GM21390 (cell line): ENCODE results near the gene ACBD4.
A peak's percentile ranks its signal among the peaks of the same experiment; 100 is the strongest.

Experiments used
- ATAC-seq: cut with Tn5 transposase; IDR thresholded peaks from one replicate; pipeline ENCODE4 v1.9.1; 2021; ENCODE audit not compliant: unreplicated experiment

ACBD4 gene

GRCh38 chr17:45150911-45151809 lies 15.7 kb downstream of the ACBD4 start:
- no peak for ATAC-seq

DNA sequence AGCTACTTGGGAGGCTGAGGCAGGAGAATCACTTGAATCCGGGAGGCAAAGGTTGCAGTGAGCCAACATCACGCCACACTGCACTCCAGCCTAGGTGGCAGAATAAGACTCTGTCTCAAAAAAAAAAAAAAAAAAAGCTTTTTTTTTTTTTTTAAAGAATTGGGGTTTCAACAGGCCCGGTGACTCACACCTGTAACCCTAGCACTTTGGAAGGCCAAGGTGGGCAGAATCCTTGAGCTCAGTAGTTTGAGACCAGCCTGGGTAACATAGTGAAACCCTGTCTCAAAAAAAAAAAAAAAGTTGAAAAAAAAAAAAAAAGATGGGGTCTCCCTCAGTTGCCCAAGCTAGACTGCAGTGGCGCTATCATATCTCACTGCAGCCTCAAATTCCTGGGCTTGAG lies 19.5 kb downstream of the ACBD4 start:
- no peak for ATAC-seq

DNA sequence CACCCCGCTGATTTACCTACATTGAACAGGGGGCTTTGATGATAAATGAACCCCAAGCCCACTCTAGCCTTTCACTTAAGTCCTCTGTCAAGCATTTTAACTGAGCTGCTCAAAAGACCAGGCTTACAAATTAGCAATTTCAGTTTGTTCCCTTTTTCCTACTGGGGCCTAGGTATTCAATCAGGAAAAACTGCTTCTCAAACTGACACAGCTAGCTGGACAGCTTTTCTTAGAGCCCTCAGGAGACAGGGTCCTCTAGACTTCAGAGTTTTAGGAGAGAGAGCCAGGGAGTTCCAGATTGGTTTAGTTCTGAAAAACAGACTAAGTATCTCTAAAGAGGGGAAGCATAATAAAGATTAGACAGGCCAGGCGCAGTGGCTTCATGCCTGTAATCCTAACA lies 20.0 kb downstream of the ACBD4 start:
- ATAC-seq: no peak

DNA sequence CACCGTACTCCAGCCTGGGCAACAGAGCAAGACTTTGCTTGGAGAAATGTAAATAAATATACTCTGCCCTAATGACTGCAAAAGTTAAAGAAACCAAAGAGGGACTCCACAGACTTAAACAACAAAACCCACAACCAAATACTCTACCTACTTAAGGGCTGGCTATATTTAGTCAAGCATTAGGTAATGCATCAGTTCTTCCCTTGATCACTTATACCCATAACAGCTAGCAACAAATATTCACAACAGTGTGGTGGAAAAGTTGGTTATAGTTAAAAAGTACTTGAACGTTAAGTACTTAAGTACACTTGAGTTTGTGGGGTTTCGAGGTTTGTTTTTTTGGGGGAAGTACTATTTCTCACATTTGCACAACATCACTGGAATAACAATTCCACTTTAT lies 20.8 kb downstream of the ACBD4 start:
- ATAC-seq: no peak

DNA sequence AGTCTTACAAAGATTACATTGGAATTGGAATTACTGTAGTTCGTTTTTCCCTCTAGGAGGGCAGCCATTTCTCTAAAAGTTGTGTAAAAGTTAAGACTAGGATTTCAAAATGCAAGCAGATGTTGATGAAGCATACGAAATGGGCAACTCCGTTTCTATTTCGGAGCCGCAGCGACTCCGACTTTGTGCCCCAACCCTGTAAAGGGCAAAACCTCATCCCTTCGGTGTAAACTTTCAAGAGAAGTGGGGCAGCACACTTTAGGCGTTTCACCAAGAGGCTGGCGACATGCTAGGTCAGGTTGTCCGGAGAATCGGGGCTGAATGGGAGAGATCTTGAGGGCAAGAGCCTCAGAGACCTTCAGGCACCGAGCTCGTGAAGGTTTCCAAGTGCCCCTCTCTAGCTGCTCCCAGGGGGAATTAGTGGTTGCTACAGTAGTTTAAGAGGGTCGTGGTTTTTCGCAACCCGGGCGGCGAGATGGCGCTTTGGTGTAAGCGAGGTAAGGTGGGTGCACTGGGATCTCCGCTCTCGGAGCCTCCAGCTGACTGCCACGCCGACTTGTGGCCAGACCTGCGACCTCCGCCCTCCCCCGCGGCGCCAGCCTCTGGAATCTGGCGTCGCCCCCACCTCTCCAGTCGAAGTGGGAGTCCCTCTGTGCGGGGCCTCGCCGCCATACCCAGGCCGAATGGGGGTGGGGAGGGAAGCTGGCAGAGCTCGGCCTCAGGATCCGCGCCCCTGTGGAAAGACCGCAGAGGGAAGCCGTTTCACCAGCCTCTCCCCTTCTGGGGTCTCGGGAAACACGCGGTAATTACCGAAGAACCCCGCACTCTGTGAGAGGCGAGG lies 25.2 kb downstream of the ACBD4 start:
- peak; percentile 21 for ATAC-seq

- ATAC-seq: peak; percentile 79
Observed at GRCh38 chr17:45161288-45162024, 26.0 kb downstream of the ACBD4 start, which contains the start of gene HEXIM2. Gene HEXIM2, plus strand, starts transcription at chr17:45161875. Its CDS starts 919 bp downstream, at chr17:45162794.

DNA sequence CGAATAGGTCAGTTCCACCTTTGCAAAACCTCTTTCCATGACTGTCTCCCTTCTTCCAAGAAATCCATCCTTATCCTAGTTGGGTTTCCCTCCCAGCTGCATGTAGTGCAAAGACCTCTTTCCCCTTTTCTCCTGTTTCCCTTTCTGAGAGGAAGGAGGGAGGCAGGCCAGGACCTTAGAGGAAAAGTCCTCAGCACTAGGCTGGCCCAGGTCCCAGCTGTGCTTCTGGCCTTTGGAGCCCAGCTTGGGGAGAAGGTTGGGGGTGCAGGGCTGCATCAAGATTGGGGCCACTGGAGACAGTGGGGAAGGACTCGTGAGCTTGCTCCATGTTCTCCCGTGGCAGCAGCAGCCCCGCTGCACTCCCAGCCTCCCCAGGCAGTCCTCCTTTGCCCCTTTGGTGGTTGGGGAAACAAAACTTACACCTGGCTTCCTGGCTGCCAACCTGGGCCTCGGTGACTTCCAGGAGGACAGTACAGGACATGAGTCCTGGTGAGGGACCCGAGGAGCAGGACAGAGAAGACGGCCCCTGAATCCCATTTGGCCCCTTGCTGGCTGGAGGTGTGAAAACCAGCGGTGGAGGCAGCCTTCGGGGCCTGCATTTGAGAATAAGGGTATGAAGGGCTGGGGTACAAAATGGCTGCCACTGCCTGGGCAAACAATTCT lies 26.7 kb downstream of the ACBD4 start:
- no peak for ATAC-seq

GRCh38 chr17:45164734-45165269 lies 29.3 kb downstream of the ACBD4 start:
- no peak for ATAC-seq

GRCh38 chr17:45168991-45169752 lies 33.7 kb downstream of the ACBD4 start:
- no peak for ATAC-seq

DNA sequence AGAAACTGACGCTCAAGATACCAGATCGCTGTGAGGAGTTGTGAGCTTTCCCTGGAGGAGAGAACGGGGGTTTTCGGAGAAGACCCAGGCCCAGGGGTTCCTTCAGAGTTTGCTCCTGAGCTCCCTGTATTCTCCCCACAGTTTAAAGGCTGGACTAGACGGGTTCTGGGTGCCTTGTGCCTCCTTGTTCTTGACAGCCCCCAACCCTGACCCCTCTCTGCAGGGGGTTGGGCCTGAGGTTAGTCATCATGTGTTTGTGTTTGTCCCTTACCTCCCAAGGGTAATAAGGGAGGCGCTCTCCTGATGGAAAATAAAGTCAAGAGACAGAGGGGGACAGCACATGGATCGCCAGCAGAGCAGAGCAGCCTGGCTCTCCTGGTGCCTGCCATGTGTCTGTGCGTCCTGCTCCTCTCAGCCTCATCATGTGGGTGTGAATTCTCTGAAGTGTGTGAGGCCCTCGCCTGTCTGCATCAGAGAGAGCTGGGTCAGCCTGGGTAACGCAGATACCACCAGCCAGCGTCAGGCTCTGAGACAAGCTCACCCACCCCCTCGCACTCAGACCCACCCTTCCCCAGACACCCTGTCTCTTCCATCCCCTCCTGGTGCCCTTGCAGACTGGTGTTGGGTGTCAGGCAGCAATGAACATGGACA lies 34.9 kb downstream of the ACBD4 start:
- no peak for ATAC-seq

GRCh38 chr17:45170931-45171337 lies 35.4 kb downstream of the ACBD4 start:
- no peak for ATAC-seq

DNA sequence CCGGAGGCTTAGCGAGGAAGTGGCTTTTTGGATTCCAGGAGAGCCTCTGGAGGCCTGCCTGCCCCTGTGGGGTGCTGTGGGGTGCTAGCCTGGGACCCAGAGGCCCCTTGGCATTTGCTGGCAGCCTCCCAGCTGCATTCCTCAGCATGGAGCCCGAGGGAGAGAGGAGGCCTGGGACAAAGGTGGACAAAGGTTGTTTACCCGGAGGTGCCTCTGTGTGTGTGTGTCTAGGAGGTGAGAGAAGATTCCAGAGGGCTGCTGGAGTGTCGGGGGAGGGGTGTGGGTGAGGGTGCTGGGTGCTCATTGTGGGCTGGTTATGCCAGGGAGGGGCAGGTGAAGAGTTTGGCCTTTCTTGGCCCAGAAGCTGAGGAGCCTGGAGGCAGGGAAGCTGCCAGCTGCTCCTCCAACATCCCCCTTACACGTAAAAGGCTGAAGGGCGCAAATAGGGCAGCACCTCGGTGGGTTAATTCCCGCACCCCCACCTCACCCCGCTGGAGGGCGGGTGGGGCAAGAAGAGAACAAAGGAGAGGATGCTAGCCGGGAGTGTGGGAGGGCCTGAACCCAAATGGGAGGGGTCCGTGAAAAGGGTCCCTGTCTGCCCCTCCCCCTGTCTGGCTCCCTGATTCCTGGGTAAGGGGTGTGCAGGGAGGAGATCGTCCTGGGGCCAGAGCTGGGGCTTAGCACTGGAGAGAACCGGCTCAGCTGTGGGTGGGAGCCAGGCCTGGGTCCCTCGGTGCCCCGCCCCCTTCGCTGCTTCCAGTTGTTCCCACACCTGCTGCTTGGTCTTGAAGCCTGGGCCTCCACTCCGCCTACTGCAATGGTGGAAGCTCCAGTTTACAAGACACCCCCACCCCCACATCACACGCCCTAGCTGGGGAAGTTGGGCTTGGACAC lies 36.1 kb downstream of the ACBD4 start:
- no peak for ATAC-seq

GRCh38 chr17:45172232-45172540 lies 36.7 kb downstream of the ACBD4 start:
- ATAC-seq: no peak

GRCh38 chr17:45172541-45173286 lies 37.2 kb downstream of the ACBD4 start:
- no peak for ATAC-seq

DNA sequence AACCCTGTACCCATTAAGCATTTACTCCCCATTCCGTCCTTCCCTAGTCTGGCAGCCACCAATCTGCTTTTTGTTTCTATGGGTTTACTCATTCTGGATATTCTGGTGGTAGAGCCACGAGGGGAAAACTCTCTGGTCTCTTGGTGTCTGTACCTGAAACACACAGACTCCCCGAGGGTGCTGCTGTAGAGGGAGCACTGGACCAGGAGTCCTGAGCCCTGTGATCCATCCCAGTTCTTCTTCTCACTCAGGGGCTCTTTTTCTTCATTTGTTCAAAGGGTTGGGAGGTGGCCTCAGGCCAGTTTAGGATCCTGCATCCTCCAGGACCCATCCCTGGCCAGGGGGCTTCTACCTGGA lies 40.2 kb downstream of the ACBD4 start:
- no peak for ATAC-seq

- no peak for ATAC-seq
Observed at GRCh38 chr17:45177563-45177962, 42.1 kb downstream of the ACBD4 start.

DNA sequence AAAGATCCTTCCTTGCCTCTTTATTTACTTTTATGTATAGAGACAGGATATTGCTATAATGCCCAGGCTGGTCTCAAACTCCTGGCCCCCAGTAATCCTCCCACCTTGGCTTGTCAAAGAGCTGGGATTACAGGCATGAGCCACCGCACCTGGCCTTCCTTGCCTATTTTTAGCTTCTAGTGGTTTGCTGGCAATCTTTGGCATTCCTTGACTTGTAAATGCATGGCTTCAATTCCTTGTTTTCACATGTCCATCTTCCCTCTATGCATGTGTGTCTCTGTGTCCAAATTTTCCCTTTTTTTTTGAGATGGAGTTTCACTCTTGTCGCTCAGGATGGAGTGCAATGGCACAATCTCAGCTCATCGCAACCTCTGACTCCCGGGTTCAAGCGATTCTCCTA lies 48.7 kb downstream of the ACBD4 start:
- ATAC-seq: no peak
